Measurements from ENCODE around the gene CARD16.
"Not testable (repeated sequence)": the region's sequence is repeated elsewhere in the genome, so short reads cannot be mapped to it uniquely, and the experiment has no call there.

CARD16 gene

DNA sequence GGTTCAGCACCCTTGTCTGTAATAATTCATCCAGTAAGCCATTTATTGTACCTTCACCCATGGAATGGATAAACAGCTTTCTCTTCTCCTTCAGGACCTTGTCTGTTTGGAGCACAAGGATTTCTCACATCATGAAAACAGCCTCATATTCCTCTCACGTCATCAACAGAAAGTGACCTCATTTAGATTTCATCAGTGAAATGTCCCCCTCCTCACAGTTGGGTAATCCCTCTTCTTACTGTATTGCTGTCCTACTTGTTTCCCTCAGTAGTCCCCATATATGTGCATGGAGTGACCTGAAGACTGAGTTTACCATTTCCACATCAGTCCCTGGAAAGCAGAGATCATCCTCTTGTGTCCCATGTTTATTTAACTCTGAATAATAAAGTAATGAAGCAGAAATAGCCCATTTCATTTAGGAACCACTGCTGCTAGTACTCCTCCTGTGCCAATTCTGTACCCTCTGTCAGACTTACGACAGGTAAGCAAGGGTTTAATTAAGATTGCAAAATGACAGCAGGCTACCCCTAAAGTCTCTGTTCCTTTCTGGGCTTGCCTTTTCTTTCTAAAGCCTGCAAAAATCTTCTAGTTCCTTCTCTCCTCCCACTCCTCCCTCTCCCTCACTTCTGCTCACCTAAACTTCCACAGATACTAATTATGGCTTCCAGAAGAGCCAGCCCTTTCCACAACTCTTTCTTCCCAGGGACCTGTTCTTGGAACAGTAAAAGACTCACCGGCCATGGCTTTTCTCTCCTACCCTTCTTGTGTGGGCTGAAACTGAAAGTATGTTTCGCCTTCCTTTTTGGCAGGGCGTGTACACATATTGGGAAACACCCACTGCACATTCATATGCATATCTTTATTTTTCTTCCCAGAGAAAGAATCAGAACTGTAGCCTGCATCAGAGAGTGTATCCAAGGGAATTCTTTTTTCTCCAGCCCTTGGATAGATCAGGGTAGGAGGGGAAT lies at the start of gene CARD16:
Gene CARD16 (minus strand): TSS at position 779 of the 968 bp plus-strand sequence. CDS start 38 bp downstream, at position 741.
- not testable (repeated sequence) for H3K36me3 ChIP-seq (ENCODE audit: insufficient read depth); H3K79me2 ChIP-seq (ENCODE audit: insufficient read depth, low read depth); H4K20me1 ChIP-seq (ENCODE audit: insufficient read depth); H3K27me3 ChIP-seq (ENCODE audit: insufficient read depth, low read depth); H3K4me3 ChIP-seq (IDR thresholded peaks at IDR 0.05; ENCODE audit: insufficient read depth, low read depth, low read length); H3K4me1 ChIP-seq (ENCODE audit: low read depth, poor library complexity, severe bottlenecking)
- H3K9ac ChIP-seq, result peak within 1 kb of the TSS; percentile 47; the same call in 1 of the 2 replicates
- peak within 1 kb of the TSS; percentile 76 for H3K4me2 ChIP-seq
- H2AFZ ChIP-seq (ENCODE audit: low read depth), result peak within 1 kb of the TSS; percentile 81
- 0 out of 2 replicates have a peak within 1 kb of the TSS, but pooled peaks have one; percentile 13 for H3K27ac ChIP-seq

DNA sequence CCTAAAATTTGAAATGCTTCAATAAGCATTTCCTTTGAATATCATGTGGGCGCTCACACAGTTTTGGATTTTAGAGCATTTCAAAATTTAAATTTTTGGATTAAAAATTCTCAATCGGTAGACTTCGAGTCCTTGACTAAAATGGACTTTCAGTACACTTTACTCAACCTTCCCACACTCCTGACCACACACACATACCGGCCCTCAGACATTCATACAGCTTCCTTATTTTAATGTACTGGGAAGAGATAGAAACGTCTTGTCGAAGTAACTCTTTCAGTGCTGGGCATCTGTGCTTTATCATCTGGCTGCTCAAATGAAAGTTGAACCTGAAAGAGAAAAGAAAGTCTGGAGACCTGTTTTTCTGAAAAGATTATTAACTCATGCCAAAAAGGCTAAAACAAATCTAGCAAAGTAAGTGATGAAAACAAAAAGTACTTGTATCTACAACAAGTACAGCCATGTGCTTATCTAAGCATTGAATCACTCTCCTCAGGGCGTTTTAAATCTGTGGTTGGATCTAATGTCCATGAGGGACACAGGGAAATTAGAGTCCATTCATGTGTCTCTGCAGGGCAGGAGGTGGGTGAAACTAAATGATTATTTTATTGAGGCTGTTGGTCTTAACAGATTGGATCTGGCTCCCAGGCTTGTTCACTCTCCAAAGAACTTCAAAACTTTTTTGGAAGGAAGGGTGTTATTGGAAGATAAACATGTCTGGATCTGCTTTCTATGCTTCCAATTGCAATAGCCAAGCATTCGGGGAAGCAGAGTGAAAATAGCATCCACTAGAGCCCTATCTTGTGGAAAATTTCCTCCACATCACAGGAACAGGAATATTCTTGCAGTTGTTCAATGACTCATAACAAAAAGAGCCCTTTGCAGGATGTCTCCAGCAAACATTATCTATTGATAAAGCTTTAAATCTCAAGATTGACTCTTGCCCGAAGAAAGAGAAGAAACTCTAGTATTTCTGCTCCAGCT lies 47.4 kb upstream of the CARD16 start:
- no peaks in the 10 kb centered on the region for H4K20me1 ChIP-seq (ENCODE audit: insufficient read depth)
- TF ChIP-seq, protein P1, sequence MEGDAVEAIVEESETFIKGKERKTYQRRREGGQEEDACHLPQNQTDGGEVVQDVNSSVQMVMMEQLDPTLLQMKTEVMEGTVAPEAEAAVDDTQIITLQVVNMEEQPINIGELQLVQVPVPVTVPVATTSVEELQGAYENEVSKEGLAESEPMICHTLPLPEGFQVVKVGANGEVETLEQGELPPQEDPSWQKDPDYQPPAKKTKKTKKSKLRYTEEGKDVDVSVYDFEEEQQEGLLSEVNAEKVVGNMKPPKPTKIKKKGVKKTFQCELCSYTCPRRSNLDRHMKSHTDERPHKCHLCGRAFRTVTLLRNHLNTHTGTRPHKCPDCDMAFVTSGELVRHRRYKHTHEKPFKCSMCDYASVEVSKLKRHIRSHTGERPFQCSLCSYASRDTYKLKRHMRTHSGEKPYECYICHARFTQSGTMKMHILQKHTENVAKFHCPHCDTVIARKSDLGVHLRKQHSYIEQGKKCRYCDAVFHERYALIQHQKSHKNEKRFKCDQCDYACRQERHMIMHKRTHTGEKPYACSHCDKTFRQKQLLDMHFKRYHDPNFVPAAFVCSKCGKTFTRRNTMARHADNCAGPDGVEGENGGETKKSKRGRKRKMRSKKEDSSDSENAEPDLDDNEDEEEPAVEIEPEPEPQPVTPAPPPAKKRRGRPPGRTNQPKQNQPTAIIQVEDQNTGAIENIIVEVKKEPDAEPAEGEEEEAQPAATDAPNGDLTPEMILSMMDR (conservative IDR thresholded peaks at IDR 0.05; ENCODE audit: low read depth, low read length), result no peak
- H3K4me3 ChIP-seq (IDR thresholded peaks at IDR 0.05; ENCODE audit: insufficient read depth, low read depth, low read length), result no peak overlapping the region
- no peak overlapping the region for H3K4me2 ChIP-seq
- H3K27me3 ChIP-seq (ENCODE audit: insufficient read depth, low read depth), result no peaks in the 10 kb centered on the region
- H2AFZ ChIP-seq (ENCODE audit: low read depth), result no peak overlapping the region
- no peaks in the 10 kb centered on the region for H3K79me2 ChIP-seq (ENCODE audit: insufficient read depth, low read depth)
- no peak overlapping the region for H3K9ac ChIP-seq
- no peak overlapping the region for H3K27ac ChIP-seq
- H3K4me1 ChIP-seq (ENCODE audit: low read depth, poor library complexity, severe bottlenecking), result no peaks in the 10 kb centered on the region
- no peaks in the 10 kb centered on the region for H3K36me3 ChIP-seq (ENCODE audit: insufficient read depth)

DNA sequence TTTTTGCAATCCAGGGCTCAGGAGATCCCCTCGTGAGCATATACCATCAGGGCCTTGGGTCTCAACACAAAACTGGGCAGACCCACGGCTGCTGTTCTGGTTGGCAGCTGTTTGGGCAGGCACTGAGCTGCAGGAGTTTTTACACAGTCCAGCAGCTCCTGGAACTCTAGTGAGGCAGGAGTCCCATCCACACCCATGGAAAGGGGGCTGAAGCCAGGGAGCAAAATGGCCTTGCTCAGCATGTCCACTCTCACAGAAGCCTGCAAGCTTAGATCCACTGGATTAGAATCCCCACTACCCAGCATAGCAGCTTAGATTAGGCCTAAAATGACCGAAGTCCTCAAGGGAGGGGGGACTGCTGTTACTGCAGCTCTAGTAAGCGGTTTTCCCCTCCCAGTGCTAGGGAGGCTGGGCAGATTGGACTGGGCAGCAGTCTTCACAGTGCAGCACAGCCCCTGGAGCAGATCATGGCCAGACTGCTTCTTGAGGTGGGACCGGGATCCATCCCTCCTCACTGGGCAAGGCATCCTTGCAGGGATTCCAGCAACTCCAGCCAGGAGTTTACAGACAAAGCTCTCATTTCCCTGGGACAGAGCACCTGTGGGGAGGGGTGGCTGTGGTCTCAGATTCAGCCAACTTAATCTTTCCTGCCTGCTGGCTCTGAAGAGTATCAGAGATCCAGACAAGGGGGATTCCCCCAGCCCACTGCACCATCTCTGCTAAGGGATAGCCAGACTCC lies 36.4 kb upstream of the CARD16 start:
- H3K4me2 ChIP-seq, result no peak overlapping the region
- TF ChIP-seq, protein P1 (conservative IDR thresholded peaks at IDR 0.05; ENCODE audit: low read depth, low read length), result no peak
- no peaks in the 10 kb centered on the region for H4K20me1 ChIP-seq (ENCODE audit: insufficient read depth)
- no peak overlapping the region for H3K27ac ChIP-seq
- no peaks in the 10 kb centered on the region for H3K79me2 ChIP-seq (ENCODE audit: insufficient read depth, low read depth)
- H2AFZ ChIP-seq (ENCODE audit: low read depth), result no peak overlapping the region
- no peaks in the 10 kb centered on the region for H3K4me1 ChIP-seq (ENCODE audit: low read depth, poor library complexity, severe bottlenecking)
- no peak overlapping the region for H3K9ac ChIP-seq
- no peak overlapping the region for H3K4me3 ChIP-seq (IDR thresholded peaks at IDR 0.05; ENCODE audit: insufficient read depth, low read depth, low read length)
- H3K27me3 ChIP-seq (ENCODE audit: insufficient read depth, low read depth), result no peaks in the 10 kb centered on the region
- no peaks in the 10 kb centered on the region for H3K36me3 ChIP-seq (ENCODE audit: insufficient read depth)

DNA sequence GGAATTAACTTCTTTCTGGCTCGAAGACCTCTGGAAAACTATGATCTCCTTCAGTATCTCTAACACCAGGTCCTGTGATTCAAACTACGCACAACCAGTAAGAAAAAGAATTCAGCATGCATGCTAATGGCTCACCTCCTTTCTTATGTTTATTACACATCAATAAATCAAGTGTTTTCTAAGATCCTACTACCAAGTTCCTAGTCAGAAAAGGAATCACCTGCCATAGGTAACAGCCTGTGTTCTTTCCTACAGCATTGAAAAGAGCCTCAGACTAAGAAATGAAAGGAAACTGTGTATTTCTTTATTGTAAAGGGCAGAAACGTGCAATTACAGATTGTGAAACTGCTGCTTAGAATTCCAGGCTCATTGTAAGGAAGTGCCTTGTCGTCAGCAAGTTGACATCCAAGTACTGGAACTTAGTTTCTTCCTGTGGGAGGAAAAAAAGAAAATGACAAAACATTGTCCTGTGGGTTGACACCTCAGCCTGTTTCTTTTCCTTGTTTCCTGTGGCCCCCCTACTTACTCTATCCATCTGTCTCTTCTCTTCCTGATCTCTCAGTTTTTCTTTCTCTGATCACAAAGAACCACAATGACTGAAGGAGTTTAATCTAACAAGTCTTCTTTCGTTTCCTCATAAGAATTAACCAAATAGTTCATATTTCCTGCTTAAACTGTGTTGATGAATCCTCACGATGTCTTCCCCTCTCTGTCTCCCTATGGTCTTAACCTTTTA lies 35.2 kb upstream of the CARD16 start:
- H3K27ac ChIP-seq; H3K27me3 ChIP-seq (ENCODE audit: insufficient read depth, low read depth); H4K20me1 ChIP-seq (ENCODE audit: insufficient read depth); H3K36me3 ChIP-seq (ENCODE audit: insufficient read depth); H3K79me2 ChIP-seq (ENCODE audit: insufficient read depth, low read depth); H3K9ac ChIP-seq; H3K4me2 ChIP-seq; H2AFZ ChIP-seq (ENCODE audit: low read depth); H3K4me1 ChIP-seq (ENCODE audit: low read depth, poor library complexity, severe bottlenecking); H3K4me3 ChIP-seq (IDR thresholded peaks at IDR 0.05; ENCODE audit: insufficient read depth, low read depth, low read length): not testable (repeated sequence)
